Thyroid gland (tissue), 4 donors: Measurements from ENCODE around the gene SLC45A2.

Source experiments
- POLR2A ChIP-seq, 2 donors: fragments of 450-650 bp; IDR thresholded peaks; one replicate each; pipeline ENCODE4 v1.6.1; 2017; ENCODE audit warnings: antibody characterized with exemption in 2 of 2, mild to moderate bottlenecking in 2 of 2, moderate library complexity in 1 of 2
- TF ChIP-seq, protein P1 (sequence below), 6 experiments: fragments of 200-600 bp in 3 of 6; fragments of 450-650 bp in 3 of 6; sonication (generic) in 3 of 6; IDR thresholded peaks; one replicate each; pipeline ENCODE4 v1.5.1; 2016 to 2019; ENCODE audit warnings: antibody characterized with exemption in 6 of 6, mild to moderate bottlenecking in 2 of 6, inconsistent platforms in 1 of 6, moderate library complexity in 1 of 6

GRCh38 chr5:33957577-33958150 is 26.8 kb downstream of the SLC45A2 start:
- TF ChIP-seq, protein P1, sequence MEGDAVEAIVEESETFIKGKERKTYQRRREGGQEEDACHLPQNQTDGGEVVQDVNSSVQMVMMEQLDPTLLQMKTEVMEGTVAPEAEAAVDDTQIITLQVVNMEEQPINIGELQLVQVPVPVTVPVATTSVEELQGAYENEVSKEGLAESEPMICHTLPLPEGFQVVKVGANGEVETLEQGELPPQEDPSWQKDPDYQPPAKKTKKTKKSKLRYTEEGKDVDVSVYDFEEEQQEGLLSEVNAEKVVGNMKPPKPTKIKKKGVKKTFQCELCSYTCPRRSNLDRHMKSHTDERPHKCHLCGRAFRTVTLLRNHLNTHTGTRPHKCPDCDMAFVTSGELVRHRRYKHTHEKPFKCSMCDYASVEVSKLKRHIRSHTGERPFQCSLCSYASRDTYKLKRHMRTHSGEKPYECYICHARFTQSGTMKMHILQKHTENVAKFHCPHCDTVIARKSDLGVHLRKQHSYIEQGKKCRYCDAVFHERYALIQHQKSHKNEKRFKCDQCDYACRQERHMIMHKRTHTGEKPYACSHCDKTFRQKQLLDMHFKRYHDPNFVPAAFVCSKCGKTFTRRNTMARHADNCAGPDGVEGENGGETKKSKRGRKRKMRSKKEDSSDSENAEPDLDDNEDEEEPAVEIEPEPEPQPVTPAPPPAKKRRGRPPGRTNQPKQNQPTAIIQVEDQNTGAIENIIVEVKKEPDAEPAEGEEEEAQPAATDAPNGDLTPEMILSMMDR (IDR thresholded peaks at IDR 0.05) = no peak
- TF ChIP-seq POLR2A (IDR thresholded peaks at IDR 0.05) = no peak
